Nephron progenitor cell (in vitro differentiated cells): ENCODE results near the gene GPR150.

Source experiments
- DNase-seq: peaks from one replicate; pipeline ENCODE4 v3.0.0; 2021
- H3K27ac Mint-ChIP-seq: 2 replicates; pipeline ENCODE4 v1.8.0; 2021; ENCODE audit warnings: mild to moderate bottlenecking, moderate library complexity, mixed read lengths
- H3K27me3 Mint-ChIP-seq: 2 replicates; pipeline ENCODE4 v1.8.0; 2021; ENCODE audit warnings: mild to moderate bottlenecking, low read depth, mixed read lengths; ENCODE audit not compliant: poor library complexity
- H3K36me3 Mint-ChIP-seq: 2 replicates; pipeline ENCODE4 v1.8.0; 2021; ENCODE audit warnings: low read depth, mixed read lengths
- H3K4me1 Mint-ChIP-seq: 2 replicates; pipeline ENCODE4 v1.8.0; 2021; ENCODE audit warnings: mixed read lengths
- H3K4me3 Mint-ChIP-seq: 2 replicates; pipeline ENCODE4 v1.8.0; 2021; ENCODE audit warnings: mild to moderate bottlenecking, moderate library complexity, mixed read lengths
- H3K9me3 Mint-ChIP-seq: 2 replicates; pipeline ENCODE4 v1.8.0; 2021; ENCODE audit warnings: mild to moderate bottlenecking, moderate library complexity, mixed read lengths
- TF ChIP-seq, protein P1 (sequence below): fragments of 200-600 bp; sonication (generic); IDR thresholded peaks from 2 replicates; pipeline ENCODE4 v1.5.0; 2021; ENCODE audit warnings: antibody characterized with exemption

Gene GPR150

DNA sequence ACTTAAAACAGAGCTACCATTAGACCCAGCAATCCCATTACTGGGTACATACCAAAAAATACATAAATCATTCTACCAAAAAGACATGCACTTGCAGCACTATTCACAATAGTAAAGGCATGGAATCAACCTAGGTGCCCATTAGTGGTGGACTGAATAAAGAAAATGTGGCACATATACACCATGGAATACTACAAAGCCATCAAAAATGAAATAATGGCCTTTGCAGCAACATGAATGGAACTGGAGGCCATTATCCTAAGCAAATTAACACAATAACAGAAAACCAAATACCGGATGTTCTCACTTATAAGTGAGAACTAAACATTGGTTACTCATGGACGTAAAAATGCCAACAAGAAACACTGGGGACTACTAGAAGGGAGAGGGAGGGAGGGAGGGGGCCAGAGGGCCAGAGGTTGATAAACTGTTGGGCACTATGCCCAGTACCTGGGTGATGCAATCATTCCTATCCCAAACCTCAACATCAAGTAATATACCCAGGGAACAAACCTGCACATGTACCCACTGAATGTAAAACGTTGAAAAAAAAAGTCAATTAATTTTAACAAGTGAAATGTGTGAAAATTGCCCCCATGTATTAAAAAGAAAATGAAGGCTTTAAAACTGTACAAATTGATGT lies 24.5 kb upstream of the GPR150 start:
- Mint-ChIP-seq H3K9me3 (no peaks in the 10 kb centered on the region), H3K27me3 (no peaks in the 10 kb centered on the region), H3K36me3 (peaks cover 21% of the 10 kb centered on the region), H3K27ac (no peak overlapping the region), H3K4me3 (no peak overlapping the region), H3K4me1 (peaks cover 8% of the 10 kb centered on the region)
- DNase-seq = no peak
- TF ChIP-seq, protein P1, sequence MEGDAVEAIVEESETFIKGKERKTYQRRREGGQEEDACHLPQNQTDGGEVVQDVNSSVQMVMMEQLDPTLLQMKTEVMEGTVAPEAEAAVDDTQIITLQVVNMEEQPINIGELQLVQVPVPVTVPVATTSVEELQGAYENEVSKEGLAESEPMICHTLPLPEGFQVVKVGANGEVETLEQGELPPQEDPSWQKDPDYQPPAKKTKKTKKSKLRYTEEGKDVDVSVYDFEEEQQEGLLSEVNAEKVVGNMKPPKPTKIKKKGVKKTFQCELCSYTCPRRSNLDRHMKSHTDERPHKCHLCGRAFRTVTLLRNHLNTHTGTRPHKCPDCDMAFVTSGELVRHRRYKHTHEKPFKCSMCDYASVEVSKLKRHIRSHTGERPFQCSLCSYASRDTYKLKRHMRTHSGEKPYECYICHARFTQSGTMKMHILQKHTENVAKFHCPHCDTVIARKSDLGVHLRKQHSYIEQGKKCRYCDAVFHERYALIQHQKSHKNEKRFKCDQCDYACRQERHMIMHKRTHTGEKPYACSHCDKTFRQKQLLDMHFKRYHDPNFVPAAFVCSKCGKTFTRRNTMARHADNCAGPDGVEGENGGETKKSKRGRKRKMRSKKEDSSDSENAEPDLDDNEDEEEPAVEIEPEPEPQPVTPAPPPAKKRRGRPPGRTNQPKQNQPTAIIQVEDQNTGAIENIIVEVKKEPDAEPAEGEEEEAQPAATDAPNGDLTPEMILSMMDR = no peak

DNA sequence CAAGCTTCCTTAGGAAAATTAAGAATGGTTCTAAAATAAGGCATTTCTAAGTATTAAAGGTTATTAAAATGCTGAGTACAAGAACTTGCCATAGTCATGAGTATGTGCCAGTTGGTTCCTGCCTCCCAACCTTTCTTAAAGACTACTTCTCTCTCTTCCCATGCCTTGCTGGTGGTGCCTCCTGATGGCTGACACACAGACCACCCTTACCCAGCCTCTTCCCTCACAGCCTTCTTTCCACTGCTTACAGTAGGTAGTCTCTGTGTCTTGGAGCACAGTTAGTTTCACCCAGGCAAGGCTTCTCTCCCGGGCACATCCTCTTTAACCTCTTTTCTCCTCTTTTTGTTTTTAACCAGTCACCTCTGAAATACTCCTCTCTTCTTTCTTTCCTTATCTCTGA lies 20.6 kb upstream of the GPR150 start:
- Mint-ChIP-seq H3K27ac (peak overlapping the region; percentile 15), H3K4me1 (peaks cover 9% of the 10 kb centered on the region), H3K4me3 (no peak overlapping the region), H3K9me3 (no peaks in the 10 kb centered on the region), H3K27me3 (no peaks in the 10 kb centered on the region), H3K36me3 (peaks cover 26% of the 10 kb centered on the region)
- DNase-seq = no peak
- TF ChIP-seq, protein P1 = no peak

DNA sequence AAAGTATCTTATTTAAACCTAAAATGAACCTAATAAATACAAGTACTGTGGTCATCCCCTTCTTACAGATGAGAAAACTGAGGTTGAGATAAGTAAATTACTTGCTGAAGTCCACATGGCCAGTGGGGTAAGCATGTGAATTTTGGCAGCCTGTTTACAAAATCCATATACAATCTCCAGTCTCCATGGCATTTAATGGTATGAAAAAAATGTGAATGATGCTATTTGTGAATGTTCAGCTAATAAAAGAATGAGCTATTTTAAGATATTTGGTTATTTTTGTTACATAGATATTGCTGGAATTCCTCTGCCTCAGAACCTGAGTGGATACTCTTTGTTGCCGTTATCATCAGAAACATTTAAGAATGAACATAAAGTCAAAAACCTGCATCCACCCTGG lies 19.3 kb upstream of the GPR150 start:
- Mint-ChIP-seq H3K9me3 (no peaks in the 10 kb centered on the region), H3K27ac (no peak overlapping the region), H3K4me3 (no peak overlapping the region), H3K27me3 (no peaks in the 10 kb centered on the region), H3K4me1 (peaks cover 9% of the 10 kb centered on the region), H3K36me3 (peaks cover 25% of the 10 kb centered on the region)
- TF ChIP-seq, protein P1 = no peak
- DNase-seq = no peak

DNA sequence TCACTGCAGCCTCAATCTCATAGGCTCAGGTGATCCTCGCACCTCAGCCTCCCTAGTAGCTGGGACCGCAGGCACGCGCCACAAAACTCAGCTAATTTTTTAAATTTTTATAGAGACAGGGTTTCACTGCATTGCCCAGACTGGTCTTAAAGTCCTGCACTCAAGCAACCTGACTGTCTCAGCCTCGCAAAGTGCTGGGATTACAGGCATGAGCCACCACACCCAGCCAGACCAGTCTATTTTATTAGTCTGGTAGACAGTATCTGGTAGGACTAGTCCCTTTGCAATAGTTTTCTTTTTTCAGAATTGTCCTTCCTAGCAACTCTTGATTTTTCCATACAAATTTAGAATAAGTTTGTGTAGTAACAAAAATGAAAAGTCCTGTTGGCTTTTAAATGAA lies 14.1 kb upstream of the GPR150 start:
- H3K27ac Mint-ChIP-seq = no peak overlapping the region
- TF ChIP-seq, protein P1 = no peak
- no peaks in the 10 kb centered on the region for H3K27me3 Mint-ChIP-seq
- H3K4me1 Mint-ChIP-seq = peaks cover 5% of the 10 kb centered on the region
- no peaks in the 10 kb centered on the region for H3K9me3 Mint-ChIP-seq
- no peak overlapping the region for H3K4me3 Mint-ChIP-seq
- H3K36me3 Mint-ChIP-seq = peaks cover 19% of the 10 kb centered on the region
- DNase-seq = no peak

DNA sequence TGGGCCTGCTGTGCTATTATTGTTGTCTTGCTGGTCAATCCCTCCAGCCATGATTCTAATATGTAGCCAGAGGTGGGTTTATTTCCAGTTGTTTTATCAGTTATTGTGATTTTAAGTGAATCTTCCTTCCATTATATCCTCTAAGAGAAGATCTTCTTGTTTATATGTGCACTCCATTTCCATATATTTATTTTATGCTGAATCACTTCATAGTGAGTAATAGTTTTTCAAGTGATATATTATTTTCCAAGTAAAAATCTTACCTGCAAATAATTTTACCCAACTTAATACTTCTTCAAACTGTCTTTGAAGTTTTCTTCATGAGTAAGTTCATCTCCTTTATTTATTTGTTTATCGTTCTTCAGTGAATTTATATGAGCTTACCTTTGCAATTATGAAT lies 13.5 kb upstream of the GPR150 start:
- no peak overlapping the region for H3K27ac Mint-ChIP-seq
- no peaks in the 10 kb centered on the region for H3K9me3 Mint-ChIP-seq
- H3K4me3 Mint-ChIP-seq = no peak overlapping the region
- H3K4me1 Mint-ChIP-seq = peaks cover 5% of the 10 kb centered on the region
- DNase-seq = no peak
- TF ChIP-seq, protein P1 = no peak
- no peaks in the 10 kb centered on the region for H3K27me3 Mint-ChIP-seq
- H3K36me3 Mint-ChIP-seq = peaks cover 15% of the 10 kb centered on the region

DNA sequence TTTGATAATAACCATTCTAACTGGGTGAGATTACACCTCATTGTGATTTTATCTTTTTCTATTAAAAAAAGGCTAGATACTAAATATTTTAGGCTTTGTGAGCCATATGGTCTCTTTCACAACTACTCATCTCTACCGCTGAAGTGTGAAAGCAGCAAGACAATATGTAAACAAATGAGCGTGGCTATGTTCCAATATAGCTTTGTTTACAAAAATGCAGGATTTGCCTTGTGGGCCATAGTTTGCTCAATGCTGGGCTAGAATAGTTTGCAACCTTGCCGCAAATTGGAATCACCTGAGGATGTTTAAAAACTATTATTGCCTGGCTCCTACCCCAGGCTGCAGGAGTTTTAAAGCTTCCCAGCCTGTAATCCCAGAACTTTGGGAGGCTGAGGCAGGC lies 10.2 kb upstream of the GPR150 start:
- peaks cover 8% of the 10 kb centered on the region for H3K27me3 Mint-ChIP-seq

More for the DNA sequence above, 10.2 kb upstream of the GPR150 start:
- Mint-ChIP-seq H3K4me3 (no peak overlapping the region), H3K27ac (no peak overlapping the region), H3K9me3 (peaks cover 22% of the 10 kb centered on the region), H3K4me1 (no peaks in the 10 kb centered on the region), H3K36me3 (peaks cover 12% of the 10 kb centered on the region)
- TF ChIP-seq, protein P1 = no peak
- DNase-seq = no peak
